ENCODE measurements around the gene ATP2A3. TPM values are rescaled to one million over a fixed set of nuclear protein-coding genes. Genes with fewer than 3 reads are reported as not detected.

Gene ATP2A3
- total RNA-seq, 2 experiments from 2014 or later = 92.6 to 98.3 TPM

GRCh38 chr17:3980381-3981014 lies 16.3 kb upstream of the ATP2A3 start:
- no peak overlapping the region for H3K27ac Mint-ChIP-seq
- no peak overlapping the region for H3K4me3 Mint-ChIP-seq
- intact Hi-C loops (cut with DNase I, micrococcal nuclease) = no loop called here

GRCh38 chr17:3979290-3979611 lies 15.0 kb upstream of the ATP2A3 start:
- POLR2A ChIA-PET = interaction anchor here (1.2 kb wide), 1 partner anchor 14 kb away, joined by 3 read pairs; no protein-coding TSS in a partner anchor
- H3K4me3 Mint-ChIP-seq = no peak overlapping the region
- no peaks in the 10 kb centered on the region for H3K4me1 Mint-ChIP-seq
- CTCF ChIA-PET = interaction anchor here (0.9 to 1.7 kb wide), 2 partner anchors 96 to 101 kb away, joined by 5 read pairs; no protein-coding TSS in a partner anchor
- H3K27me3 Mint-ChIP-seq = no peaks in the 10 kb centered on the region
- no peak overlapping the region for H3K27ac Mint-ChIP-seq
- no peak for DNase-seq
- H3K36me3 Mint-ChIP-seq (ENCODE audit: low read depth) = no peaks in the 10 kb centered on the region
- no peak for ATAC-seq
- intact Hi-C loops (cut with DNase I, micrococcal nuclease) = no loop called here
- peaks cover 5% of the 10 kb centered on the region for H3K9me3 Mint-ChIP-seq (ENCODE audit: low read depth)

More at GRCh38 chr17:3980381-3981014, 16.3 kb upstream of the ATP2A3 start:
- ATAC-seq (no peak), DNase-seq (no peak)
- Mint-ChIP-seq H3K4me1 (no peaks in the 10 kb centered on the region), H3K27me3 (no peaks in the 10 kb centered on the region), H3K9me3 (ENCODE audit: low read depth) (no peaks in the 10 kb centered on the region), H3K36me3 (ENCODE audit: low read depth) (no peaks in the 10 kb centered on the region)
- ChIA-PET POLR2A (no interaction called here), CTCF (interaction anchor here (0.8 to 1.7 kb wide), 3 partner anchors 67 to 99 kb away, joined by 4 to 5 read pairs (median 4); no protein-coding TSS in a partner anchor)

GRCh38 chr17:3978421-3979289 lies 14.4 kb upstream of the ATP2A3 start:
- Mint-ChIP-seq H3K36me3 (ENCODE audit: low read depth) (no peaks in the 10 kb centered on the region), H3K9me3 (ENCODE audit: low read depth) (peaks cover 5% of the 10 kb centered on the region), H3K4me1 (no peaks in the 10 kb centered on the region), H3K27ac (no peak overlapping the region), H3K4me3 (no peak overlapping the region), H3K27me3 (no peaks in the 10 kb centered on the region)
- POLR2A ChIA-PET = interaction anchor here (1.2 kb wide), 1 partner anchor 14 kb away, joined by 3 read pairs; no protein-coding TSS in a partner anchor
- ATAC-seq = no peak
- intact Hi-C loops (cut with DNase I, micrococcal nuclease) = no loop called here
- CTCF ChIA-PET = interaction anchor here (0.6 to 1.7 kb wide), 3 partner anchors 11 to 96 kb away, joined by 3 to 5 read pairs (median 3); no protein-coding TSS in a partner anchor
- DNase-seq = no peak

- Mint-ChIP-seq H3K4me3 (no peak overlapping the region), H3K36me3 (ENCODE audit: low read depth) (no peaks in the 10 kb centered on the region), H3K9me3 (ENCODE audit: low read depth) (peaks cover 5% of the 10 kb centered on the region), H3K27ac (no peak overlapping the region), H3K4me1 (peaks cover 8% of the 10 kb centered on the region), H3K27me3 (no peaks in the 10 kb centered on the region)
- DNase-seq = no peak
- ChIA-PET POLR2A (no interaction called here), CTCF (interaction anchor here (0.5 kb wide), 1 partner anchor 23 kb away, joined by 3 read pairs; no protein-coding TSS in a partner anchor)
- no peak for ATAC-seq
- intact Hi-C loops (cut with DNase I, micrococcal nuclease) = no loop called here
These were observed 13.2 kb upstream of the ATP2A3 start for GRCh38 chr17:3977387-3977786.

- Mint-ChIP-seq H3K4me3 (no peak overlapping the region), H3K4me1 (peaks cover 14% of the 10 kb centered on the region), H3K36me3 (ENCODE audit: low read depth) (no peaks in the 10 kb centered on the region), H3K9me3 (ENCODE audit: low read depth) (peaks cover 5% of the 10 kb centered on the region), H3K27ac (no peak overlapping the region), H3K27me3 (no peaks in the 10 kb centered on the region)
- intact Hi-C loops (cut with DNase I, micrococcal nuclease) = no loop called here
- no peak for DNase-seq
- ChIA-PET POLR2A (no interaction called here), CTCF (interaction anchor here (0.5 kb wide), 1 partner anchor 24 kb away, joined by 3 read pairs; no protein-coding TSS in a partner anchor)
- ATAC-seq = no peak
These were observed 12.5 kb upstream of the ATP2A3 start for GRCh38 chr17:3976675-3977171.

- DNase-seq (no peak), ATAC-seq (no peak)
- peaks cover 5% of the 10 kb centered on the region for H3K9me3 Mint-ChIP-seq (ENCODE audit: low read depth)
- intact Hi-C loops (cut with DNase I, micrococcal nuclease) = no loop called here
- no peak overlapping the region for H3K4me3 Mint-ChIP-seq
- ChIA-PET CTCF (no interaction called here), POLR2A (no interaction called here)
- H3K4me1 Mint-ChIP-seq = peaks cover 14% of the 10 kb centered on the region
- H3K27me3 Mint-ChIP-seq = no peaks in the 10 kb centered on the region
- no peaks in the 10 kb centered on the region for H3K36me3 Mint-ChIP-seq (ENCODE audit: low read depth)
- no peak overlapping the region for H3K27ac Mint-ChIP-seq
These were observed 10.7 kb upstream of the ATP2A3 start for GRCh38 chr17:3974980-3975379.

GRCh38 chr17:3974138-3974687 lies 10.0 kb upstream of the ATP2A3 start:
- DNase-seq (no peak), ATAC-seq (no peak)
- no peak overlapping the region for H3K27ac Mint-ChIP-seq
- no peaks in the 10 kb centered on the region for H3K36me3 Mint-ChIP-seq (ENCODE audit: low read depth)
- H3K27me3 Mint-ChIP-seq = no peaks in the 10 kb centered on the region
- peaks cover 14% of the 10 kb centered on the region for H3K4me1 Mint-ChIP-seq
- peaks cover 5% of the 10 kb centered on the region for H3K9me3 Mint-ChIP-seq (ENCODE audit: low read depth)
- ChIA-PET CTCF (no interaction called here), POLR2A (interaction anchor here (0.6 kb wide), 1 partner anchor 110 kb away, joined by 4 read pairs; no protein-coding TSS in a partner anchor)
- intact Hi-C loops (cut with DNase I, micrococcal nuclease) = no loop called here
- no peak overlapping the region for H3K4me3 Mint-ChIP-seq

- Mint-ChIP-seq H3K27ac (no peak overlapping the region), H3K4me1 (peaks cover 17% of the 10 kb centered on the region), H3K36me3 (ENCODE audit: low read depth) (no peaks in the 10 kb centered on the region), H3K27me3 (no peaks in the 10 kb centered on the region), H3K4me3 (no peak overlapping the region), H3K9me3 (ENCODE audit: low read depth) (peaks cover 5% of the 10 kb centered on the region)
- ATAC-seq (no peak), DNase-seq (no peak)
- CTCF ChIA-PET = interaction anchor here (0.6 kb wide), 1 partner anchor 91 kb away, joined by 3 read pairs; no protein-coding TSS in a partner anchor
- POLR2A ChIA-PET = no interaction called here
- intact Hi-C loops (cut with DNase I, micrococcal nuclease) = no loop called here
These were observed 9.4 kb upstream of the ATP2A3 start for GRCh38 chr17:3973495-3974137.

GRCh38 chr17:3972931-3973330 lies 8.7 kb upstream of the ATP2A3 start:
- no peaks in the 10 kb centered on the region for H3K36me3 Mint-ChIP-seq (ENCODE audit: low read depth)
- CTCF ChIA-PET = no interaction called here

GRCh38 chr17:3972281-3972731 lies 8.1 kb upstream of the ATP2A3 start:
- peaks cover 5% of the 10 kb centered on the region for H3K9me3 Mint-ChIP-seq (ENCODE audit: low read depth)
- H3K4me3 Mint-ChIP-seq = peak overlapping the region; percentile 15
- H3K27ac Mint-ChIP-seq = no peak overlapping the region
- peaks cover 17% of the 10 kb centered on the region for H3K4me1 Mint-ChIP-seq
- no peaks in the 10 kb centered on the region for H3K36me3 Mint-ChIP-seq (ENCODE audit: low read depth)
- no peaks in the 10 kb centered on the region for H3K27me3 Mint-ChIP-seq
- POLR2A ChIA-PET = no interaction called here
- CTCF ChIA-PET = no interaction called here
- ATAC-seq (no peak), DNase-seq (peak; percentile 34)
- intact Hi-C loops (cut with DNase I, micrococcal nuclease) = no loop called here

More at GRCh38 chr17:3972931-3973330, 8.7 kb upstream of the ATP2A3 start:
- no peak overlapping the region for H3K4me3 Mint-ChIP-seq
- ATAC-seq = no peak
- no peak for DNase-seq
- peaks cover 17% of the 10 kb centered on the region for H3K4me1 Mint-ChIP-seq
- POLR2A ChIA-PET = no interaction called here
- H3K9me3 Mint-ChIP-seq (ENCODE audit: low read depth) = peaks cover 5% of the 10 kb centered on the region
- intact Hi-C loops (cut with DNase I, micrococcal nuclease) = no loop called here
- no peak overlapping the region for H3K27ac Mint-ChIP-seq
- no peaks in the 10 kb centered on the region for H3K27me3 Mint-ChIP-seq

- POLR2A ChIA-PET = no interaction called here
- intact Hi-C loops (cut with DNase I, micrococcal nuclease) = no loop called here
- no peak overlapping the region for H3K4me3 Mint-ChIP-seq
- CTCF ChIA-PET = interaction anchor here (0.8 to 1.0 kb wide), 2 partner anchors 25 to 33 kb away, joined by 3 to 4 read pairs; no protein-coding TSS in a partner anchor
- H3K4me1 Mint-ChIP-seq = peaks cover 19% of the 10 kb centered on the region
- peaks cover 5% of the 10 kb centered on the region for H3K9me3 Mint-ChIP-seq (ENCODE audit: low read depth)
- no peak for ATAC-seq
- no peaks in the 10 kb centered on the region for H3K36me3 Mint-ChIP-seq (ENCODE audit: low read depth)
- H3K27me3 Mint-ChIP-seq = no peaks in the 10 kb centered on the region
- no peak overlapping the region for H3K27ac Mint-ChIP-seq
- DNase-seq = no peak
These were observed 6.4 kb upstream of the ATP2A3 start for GRCh38 chr17:3970668-3971067.

Data from activated CD4-positive, alpha-beta T cell treated with anti-CD3 and anti-CD28 coated beads for 36 hours (primary cell).